ENCODE data around the gene HS1BP3.

Gene HS1BP3

DNA sequence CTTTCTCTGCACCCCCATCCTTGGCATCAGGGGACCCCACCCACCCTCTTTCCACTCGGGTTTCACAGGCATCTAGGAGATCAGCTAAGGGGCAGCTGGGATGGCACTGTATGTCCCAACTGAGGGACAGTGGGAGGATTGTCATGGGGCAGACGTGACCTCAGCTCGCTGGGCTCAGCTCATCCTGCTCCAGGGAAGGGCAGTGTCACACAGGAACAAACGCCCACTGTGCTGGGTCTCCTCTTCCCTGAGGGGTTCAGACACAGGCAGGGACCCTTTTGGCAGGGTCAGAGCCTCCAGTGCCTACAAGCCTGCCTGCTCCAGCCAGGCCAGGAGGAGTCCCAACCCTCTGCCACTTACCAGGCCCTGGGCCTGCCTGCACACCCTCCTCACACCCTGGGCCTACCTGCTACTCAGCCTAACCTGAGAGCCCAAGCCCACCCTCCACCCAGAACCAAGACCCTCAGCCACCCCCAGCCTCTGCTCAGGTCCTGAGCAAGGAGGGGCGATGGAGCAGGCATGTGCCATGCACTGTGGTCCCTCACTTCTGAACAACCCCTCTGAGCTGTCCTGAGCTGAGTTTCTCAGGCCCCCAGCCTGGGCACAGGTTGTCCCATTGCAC lies 68.2 kb downstream of the HS1BP3 start:
- no peak for DNase-seq

DNA sequence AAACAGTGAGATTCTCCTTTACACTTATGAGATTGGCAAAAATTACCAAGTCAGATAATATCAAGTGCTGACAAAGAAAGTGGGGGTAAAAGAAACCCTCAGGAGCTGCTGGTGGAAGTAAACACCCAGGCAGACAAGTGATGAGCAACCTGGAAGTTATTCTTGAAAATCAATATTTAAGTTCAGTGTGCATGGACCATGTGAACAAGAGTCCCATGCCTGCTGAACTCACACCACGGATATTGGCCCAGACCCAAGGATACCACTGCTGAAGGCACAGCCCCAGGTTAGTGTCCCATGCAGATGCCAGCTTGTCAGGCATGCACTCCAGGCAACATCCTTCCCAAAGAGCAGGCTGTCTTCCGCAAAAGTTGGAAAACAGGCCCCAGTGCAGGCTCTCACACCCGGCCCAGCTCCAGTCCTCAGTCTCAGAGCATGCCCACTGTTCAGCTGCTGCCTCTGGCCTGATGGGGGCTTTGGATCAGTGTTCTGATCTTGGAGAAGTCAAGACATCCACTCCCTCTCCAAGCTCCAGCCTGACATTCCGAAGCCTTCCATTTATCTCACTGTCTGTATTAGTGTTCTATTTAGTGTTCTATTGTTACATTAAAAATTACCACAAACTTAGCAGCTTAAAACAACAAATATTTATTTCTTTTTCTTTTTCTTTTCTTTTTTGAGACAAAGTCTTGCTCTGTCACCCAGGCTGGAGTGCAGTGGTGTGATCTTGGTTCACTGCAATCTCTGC lies 70.0 kb downstream of the HS1BP3 start:
- DNase-seq = no peak

DNA sequence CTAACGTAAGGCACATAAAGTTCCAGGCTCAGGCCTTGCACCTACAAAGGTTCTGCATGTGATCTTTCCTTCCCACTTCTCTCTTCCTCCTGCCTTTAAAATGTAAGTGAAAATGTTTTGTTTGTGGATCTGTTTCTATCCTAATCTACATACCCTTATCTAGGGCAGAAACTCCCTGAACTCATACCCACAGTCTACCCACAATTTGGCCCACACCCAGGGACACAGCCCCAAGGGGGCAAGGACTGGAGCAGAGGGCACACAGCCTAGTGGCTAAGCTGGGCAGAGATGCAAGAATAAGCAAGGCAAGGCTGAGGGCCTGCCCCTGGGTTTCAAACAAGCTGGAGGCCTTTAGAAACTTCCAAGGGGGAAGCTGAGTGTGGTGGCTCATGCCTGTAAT lies 71.0 kb downstream of the HS1BP3 start:
- no peak for DNase-seq

DNA sequence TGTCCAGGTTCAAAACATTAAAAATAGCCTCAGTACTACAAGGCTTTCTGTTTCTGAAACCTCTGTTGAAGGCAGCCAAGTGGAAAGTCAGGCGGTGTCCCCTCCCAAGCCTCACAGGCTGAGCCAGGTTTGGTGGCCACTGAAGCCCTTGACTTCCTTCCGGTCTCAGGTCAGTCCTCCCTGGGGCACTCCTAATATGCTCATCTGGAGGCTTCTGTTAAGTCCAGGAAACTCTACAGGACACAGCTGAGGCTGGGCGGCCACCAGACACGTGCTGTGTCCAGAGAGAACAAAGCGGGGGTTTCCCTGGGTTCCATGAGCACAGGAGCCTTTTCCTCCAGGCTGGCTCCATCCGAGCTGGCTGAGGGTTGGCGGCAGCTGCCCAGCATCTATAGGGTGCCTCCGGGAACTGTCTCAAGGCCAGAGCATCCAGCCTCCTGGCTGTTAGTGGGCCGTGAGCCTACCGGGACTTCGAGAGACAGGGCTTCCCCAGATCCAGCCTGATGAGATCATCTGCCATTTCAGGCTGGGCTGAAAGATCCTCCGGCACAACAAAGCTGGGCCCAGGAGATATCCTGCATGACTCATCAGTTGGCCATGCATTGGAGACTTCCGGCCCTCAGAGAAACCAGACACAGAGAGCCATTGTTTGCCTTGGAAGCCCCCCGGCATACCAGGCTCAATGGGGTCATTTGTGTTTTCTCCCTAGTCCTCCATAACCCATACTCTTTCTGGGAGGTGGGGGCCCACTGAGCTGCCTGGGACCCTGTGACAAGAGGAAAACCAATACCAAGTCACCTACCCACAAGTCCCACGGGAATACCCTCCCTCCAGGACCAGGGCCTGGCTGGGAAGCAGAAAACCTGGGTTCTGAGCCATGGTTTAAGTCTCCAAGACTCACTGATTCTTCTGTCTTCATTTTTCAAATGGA lies 71.7 kb downstream of the HS1BP3 start:
- peak; percentile 90 for DNase-seq

DNA sequence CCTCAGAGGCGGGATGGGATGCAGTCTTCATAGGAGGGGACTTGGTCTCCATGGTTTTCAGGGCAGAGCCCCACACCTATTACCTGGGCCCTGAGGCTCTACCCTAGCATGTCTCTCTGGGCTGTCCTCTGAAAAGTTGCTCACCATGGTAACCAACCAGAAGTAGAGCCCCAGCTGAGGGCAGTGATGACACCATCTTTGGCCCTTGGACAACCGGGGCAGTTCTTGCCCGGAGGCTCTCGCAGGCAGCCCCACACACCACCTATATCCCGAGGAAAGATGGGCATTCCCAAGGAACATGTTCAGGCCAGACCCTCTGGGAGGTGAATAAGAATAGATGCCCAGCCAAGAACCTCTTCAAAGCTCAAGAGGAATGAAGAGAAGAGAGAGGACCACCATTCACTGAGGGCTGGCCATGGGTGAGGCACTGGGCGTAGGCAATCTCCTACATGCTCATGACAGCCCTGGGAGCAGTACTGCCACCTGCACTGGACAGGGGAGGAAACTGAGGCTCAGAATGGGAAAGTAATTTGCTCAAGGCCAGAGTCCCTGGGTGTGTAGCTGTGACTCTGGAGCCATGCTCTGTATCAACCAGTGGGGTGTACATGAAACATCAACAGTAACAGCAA lies 72.5 kb downstream of the HS1BP3 start:
- no peak for DNase-seq

DNA sequence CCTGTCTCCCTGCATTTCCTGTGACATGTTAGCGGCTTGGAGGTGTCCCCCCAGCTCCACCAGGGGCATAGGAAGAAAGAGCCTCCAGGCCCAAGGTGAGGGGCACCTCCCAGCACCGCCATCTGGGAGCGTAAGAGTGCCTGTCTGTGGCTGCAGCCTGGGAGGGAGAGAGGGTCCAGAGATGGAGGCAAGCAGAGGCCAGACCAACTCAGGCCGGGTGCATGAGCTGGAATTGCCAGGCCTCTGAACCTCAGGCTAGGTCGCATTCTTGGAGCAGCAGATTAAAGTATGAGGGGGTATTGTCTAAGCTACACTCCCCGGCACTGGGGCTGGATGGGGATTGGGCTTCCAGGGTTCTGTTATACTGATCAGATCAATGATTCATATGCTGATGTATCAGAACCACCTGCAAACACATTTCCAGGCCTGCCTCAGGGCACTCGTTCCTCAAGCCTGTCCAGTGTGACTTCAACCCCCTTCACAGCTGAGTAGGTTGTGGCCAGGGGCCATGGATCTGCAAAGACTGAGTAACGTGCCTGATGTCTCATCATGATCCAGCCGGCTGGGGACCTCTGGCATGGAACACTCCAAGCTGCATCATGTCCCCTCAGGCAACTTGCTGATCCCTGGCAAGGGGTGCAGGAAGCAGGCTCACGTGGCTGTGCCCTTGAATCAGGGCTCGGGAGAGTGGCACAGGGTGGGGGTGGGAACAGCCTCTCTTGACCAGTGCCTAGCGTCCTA lies 73.2 kb downstream of the HS1BP3 start:
- DNase-seq = no peak

DNA sequence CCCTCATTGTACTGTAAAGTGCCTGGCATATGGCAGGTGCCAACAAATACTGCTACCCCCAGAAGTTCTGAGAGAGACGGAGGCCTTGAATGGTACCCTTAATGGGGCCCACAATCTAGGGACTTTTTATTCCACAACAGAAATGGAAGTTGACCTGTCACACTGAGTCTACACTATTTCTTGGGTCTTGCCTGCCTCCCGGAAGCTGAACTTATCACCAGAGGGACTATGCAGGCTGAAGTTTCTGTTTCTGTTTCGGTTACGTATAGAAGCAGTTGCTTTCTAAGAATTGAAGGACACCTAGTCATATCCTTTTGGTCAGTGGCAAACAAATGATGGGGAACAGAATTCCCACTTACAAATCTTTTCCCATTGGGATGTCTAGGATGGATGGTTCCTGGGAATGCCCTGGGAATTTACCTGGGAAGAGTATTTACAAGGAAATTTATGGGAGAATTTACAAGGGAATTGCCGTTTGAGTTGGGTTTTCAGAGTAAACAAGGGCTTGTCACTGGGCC lies 74.2 kb downstream of the HS1BP3 start:
- no peak for DNase-seq

DNA sequence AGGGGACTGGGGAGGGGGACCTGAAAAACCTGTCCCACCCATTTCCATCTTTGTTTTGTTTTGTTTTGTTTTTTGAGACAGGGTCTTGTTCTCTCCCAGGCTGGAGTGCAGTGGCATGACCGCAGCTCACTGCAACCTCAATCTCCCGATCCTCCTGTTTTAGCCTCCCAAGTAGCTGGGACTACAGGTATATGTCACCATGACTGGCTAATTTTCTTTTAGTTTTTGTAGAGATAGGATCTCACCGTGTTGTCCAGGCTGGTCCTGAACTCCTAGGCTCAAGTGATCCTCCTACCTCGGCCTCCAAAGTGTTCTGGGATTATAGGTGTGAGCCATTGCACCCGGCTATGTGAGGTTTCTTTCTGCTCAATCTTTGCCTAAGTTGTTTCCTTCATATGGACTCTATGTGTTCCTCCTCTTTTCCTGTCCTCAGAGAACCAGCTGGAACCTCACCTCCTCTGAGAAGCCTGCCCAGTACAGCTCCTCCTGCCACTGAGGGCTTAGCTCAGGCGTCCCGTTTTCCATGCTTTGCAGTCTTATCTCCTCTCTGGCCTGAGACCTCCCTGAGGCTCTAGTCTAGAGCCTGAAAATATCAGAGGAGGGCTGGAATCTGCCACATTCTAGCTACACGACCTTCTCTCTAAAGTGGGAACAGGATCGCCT lies 74.8 kb downstream of the HS1BP3 start:
- no peak for DNase-seq

DNA sequence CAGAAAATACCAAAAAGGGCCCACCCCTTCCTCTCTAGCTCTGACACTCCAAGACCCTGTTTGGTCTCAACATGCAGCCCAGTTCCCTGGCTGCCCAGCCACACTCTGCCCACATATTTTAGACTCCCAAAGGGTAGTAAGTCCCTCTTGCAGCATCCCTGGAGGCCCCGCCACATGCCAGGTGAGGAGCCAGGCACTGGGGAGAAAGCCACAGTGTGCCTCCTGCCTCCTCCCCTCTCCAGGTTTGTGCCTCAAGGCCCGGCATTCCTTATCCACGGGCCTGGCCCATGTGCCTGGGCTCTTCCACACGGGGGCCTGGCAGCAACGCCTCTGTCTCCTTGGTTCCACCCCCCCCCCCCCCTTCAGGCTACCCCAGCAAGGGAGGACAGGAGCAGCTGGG lies 75.5 kb downstream of the HS1BP3 start:
- no peak for DNase-seq

DNA sequence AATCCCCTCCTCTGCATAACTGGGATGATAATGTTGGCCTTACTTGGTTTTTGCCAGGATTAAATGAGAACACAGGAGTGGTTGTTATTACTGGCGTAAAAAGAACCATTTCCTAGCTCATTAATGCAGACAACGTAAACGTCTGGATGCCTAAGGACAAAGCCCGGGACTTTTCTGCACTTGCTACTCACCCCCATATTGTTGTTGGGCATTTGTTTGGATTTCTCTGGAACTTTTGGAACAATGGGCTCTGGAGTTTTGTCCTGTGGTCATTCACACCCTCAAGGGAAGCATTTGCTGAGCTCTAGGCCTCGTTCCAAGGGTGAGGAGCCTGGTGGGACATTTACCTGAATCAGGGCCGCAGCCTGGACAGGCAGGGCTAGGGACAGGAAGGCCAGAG lies 76.0 kb downstream of the HS1BP3 start:
- no peak for DNase-seq

DNA sequence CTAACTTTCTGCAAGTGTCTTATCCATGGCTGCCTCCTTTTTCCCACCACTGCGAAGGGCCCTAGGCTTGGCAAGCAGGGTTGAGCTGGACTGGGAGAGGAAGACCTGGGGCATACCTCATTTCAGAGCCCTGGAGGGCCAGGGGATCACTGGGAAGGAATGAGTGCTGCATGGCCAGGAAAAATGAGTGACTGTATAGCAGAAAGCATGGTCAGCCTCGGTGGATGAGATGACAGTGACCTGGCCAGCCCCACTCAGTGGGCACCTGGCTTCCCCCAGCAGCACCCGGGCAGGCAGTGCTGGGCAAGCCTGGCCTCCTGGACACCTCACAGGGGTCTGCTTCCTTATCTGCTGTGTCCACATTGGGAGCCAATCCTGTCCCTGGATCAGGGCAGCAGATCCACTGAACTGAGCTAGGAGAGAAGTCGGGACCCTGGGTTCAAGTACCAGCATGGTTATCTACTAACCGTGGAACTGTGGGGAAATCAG lies 76.4 kb downstream of the HS1BP3 start:
- no peak for DNase-seq

DNA sequence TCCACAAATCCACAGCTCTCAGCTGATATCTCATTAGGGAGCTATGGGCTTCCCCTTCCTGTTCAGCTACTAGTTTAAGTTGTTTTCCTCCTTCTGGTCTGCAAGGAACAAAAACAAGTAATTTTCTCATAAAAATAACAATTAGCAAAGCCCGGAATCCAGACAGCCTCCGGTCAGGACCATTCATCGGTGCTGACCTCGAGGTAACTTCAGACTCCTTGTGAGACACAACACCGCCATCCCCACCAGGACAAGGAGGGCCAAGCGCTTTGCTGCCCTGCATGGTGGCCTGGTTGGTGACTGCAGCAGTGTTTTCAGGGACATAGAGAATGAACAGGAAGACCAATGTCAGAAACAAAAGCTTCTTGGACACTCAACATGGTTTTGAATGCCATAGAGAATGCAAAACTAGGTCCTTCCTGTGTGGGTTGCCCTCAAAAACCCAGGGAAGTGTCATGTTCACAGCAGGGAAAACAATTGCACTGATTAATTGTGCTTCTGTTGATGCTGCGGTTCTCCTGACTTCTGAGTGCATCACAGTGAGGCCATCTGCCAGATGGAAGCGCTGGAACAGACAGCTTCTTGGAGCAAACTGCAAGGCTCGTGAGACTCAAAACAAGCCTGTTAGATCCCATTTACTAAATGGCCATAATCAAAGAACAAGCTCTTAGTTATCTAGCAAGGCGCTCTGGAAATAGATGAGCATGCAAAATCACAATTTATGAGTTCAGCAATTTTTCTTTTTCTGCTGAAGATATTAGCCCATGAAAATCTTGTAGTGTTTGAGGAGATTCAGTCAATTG lies 77.1 kb downstream of the HS1BP3 start:
- DNase-seq = no peak

DNA sequence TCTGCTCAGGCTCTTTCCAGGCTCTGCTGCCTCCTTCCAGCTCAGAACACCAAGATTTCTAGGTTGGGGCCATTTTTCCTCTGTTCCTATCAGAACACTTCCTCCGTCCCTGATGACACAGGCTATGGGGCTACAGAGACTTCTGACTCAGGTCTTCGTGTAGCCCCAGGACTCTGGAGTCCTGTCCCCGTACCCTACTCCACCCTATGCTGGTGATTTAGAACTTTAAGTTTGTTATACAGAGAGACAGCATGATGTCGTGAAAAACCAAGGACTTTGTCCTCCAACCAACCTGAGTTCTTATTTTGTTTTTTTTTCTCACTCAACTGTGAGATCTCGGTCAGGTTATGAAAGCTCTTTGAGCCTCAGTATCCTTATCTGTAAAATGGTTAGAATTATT lies 78.7 kb downstream of the HS1BP3 start:
- DNase-seq = no peak

DNA sequence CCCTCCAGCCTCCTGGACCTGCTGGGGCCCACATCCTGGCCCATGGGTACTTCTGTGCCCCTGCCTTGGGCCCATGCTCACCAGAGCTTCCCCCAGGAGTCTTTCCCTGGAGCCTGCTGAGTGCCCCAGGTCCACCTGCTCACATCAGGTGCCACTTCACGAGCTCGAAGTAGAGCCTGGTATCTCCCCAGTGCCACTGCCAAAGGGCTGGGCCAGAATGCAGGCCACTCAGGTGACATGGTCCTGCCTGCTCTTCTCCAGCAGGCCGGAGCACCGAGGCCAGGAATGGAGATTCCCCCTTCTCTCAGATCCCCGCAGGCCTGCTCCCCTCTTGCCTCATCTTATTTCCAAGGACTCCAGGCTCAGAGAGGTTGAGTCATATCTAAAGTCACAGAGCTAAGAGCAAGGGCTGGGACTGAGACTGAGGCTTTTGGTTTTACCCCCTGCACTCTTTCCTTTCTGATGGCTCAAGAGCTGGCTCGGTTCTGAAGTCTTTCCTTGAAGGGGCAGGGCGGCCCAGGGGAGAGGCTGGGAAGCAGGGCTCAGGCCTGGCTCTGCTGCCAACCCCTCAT lies 79.2 kb downstream of the HS1BP3 start:
- DNase-seq = no peak

DNA sequence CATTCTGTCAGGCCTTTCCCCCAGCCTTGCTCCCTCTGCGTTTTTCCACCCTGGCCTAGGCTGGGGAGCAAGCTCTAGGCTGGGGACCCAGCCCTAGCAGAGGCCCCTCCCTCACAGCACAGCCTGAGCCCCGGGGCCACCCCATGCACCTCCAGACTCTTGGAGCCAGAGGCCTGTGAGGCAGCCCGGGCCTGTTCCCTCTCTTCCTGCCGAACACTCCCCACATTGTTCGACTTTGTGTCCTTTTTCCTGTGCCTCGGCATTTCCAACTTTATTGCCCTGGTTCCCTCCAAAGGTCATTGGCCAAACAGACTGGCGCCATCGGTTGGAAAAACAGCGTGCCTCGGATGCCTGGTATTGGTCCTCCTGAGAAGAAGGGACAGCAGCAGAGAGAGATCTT lies 79.7 kb downstream of the HS1BP3 start:
- DNase-seq = no peak

DNA sequence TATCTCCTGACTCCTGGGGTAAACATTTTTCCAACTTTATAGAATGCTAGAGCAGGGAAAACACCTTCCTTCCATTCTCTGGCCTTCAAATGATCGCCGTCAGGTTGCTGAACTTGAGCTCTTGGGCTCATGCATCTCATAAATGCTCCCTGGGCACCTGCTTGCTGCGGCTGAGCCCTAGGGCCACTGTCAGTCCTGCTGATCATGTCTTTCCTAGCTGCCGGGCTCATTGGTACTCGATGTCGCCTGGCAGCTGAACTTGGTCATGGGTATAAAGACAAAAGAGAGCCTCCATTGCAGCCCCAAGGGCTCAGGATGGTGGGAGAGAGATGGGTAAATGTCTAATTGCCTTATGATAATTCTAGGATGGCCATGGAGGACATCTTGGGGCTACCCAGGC lies 80.6 kb downstream of the HS1BP3 start:
- DNase-seq = no peak

DNA sequence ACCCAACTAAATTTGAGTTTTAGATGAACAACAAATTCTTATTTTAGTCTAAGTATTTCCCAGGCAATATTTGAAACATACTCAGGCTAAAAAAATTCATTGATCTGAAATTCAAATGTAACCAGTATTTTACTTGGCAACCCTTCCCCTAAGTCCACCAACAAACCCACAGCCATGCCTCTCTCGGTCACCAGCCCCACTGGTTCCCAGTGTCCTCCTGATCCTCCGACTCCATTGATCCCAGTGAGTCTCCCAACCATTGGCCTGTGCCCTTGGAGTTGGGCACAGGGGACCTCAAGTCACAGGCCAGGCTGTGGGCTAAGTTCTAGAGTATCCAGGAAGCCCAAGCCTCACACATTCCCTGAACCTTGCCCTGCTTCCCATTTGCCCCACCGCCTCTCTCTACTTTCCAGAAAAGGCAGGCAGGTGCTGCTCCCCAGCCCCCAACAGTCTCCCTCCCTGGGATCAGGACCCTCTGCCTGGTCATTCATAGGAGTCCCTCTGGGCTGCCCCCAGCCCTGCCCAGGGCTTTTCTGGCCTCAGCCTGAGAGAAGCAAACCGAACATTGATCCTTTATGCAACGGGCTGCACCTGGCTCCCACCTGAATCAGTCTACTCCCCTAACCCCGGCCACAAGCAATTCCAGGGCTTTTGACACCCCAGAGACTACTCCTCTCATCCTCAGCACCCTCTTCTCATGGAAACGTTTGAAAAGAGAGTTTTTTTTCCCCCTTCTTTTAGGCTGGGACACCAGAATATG lies 81.3 kb downstream of the HS1BP3 start:
- DNase-seq = no peak

DNA sequence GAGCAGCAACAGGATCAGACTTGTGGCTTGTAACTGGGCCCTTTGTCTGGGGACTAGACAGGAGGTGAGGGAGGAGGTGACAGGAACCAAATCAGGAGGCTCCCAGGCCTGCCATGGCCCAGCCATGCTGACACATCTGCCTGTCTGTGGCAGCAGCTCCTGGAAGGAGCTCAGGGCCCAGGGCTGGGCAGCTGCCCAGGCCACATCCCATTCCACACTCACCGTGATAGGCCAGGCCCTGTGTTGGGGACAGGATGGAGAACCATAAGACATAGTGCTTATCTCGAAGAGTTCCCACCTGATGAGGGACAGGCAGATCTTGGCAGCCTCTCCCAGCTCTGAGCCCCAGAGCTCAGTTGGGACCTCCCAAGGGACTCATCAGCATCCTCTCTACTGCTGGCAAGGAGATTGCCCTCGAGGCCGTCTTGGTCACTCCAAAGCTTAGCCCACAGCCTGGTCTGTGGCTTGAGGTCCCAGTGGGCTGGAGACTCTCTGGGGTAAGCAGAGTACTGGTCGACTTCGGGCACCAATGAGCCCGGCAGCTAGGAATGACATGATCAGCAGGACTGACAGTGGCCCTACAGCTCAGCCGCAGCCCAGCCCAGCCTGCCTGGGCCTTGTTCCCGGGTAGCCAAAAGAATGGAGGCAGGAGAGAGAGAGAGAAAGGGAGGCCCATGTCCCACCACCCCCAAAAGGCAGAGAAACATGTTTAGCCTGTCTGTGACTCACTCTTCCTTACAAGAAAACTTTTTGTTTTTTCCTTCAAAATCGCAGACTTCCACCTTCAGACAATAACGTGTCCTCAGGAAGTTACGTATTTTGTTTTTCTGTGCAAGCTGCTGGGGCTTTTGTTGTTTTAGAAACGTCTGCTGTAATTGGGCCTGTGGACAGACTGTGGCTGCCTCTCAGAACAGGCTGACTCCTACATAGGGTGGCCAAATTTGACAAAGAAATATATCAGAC lies 82.1 kb downstream of the HS1BP3 start:
- no peak for DNase-seq

DNA sequence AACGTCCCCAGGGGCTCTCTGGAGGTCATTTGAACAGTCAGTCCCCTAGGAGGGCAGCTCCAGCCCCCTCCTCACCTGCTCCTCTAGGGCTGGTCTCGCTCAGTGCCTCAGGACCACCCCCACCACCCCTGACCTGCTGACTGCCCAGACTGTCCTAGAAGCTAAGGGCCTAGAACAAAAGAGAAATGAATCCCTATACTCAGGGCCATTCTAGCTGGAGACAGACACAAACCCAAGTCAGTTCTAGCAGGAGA lies 83.0 kb downstream of the HS1BP3 start:
- no peak for DNase-seq
